Esophagus mucosa (tissue), 1 donor: Measurements from ENCODE around the gene KCTD14. TPM values are rescaled to one million over a fixed set of nuclear protein-coding genes. Genes with fewer than 3 reads are reported as not detected.

ENCODE experiments used
- total RNA-seq: library from RNA; stranded (reverse); gene quantifications from one replicate; pipeline ENCODE4 v1.2.4, GENCODE V29; 2023
- donor health status: DM: yes; HTN: yes; CAD: no.

KCTD14 gene
- total RNA-seq, 1 donor from 2014 or later: 2.3 TPM

Other genes starting within 250 kb of the KCTD14 start
- 17.3 TPM for gene RSF1, start 202.6 kb downstream of the KCTD14 start, total RNA-seq
- 9.4 TPM for gene AAMDC, start 202.1 kb downstream of the KCTD14 start, total RNA-seq
- gene INTS4, start 28.6 kb downstream of the KCTD14 start, total RNA-seq: 16.1 TPM
- gene THRSP, start 40.6 kb upstream of the KCTD14 start, total RNA-seq: not detected
- gene NDUFC2, start 56.6 kb upstream of the KCTD14 start, total RNA-seq: 145 TPM
- 27.0 TPM for gene ALG8, start 116.3 kb upstream of the KCTD14 start, total RNA-seq
- gene KCTD21, start 165.3 kb upstream of the KCTD14 start, total RNA-seq: 8.4 TPM
- gene USP35, start 165.6 kb upstream of the KCTD14 start, total RNA-seq: 3.5 TPM